Keratinocyte (primary cell): ENCODE data around the gene C1QTNF3. TPM values are rescaled to one million over a fixed set of nuclear protein-coding genes. Genes with fewer than 3 reads are reported as not detected.

Experiments used
- DNase-seq: peaks from one replicate; pipeline ENCODE4 v3.0.0-alpha.2; 2011; ENCODE audit warnings: low read depth, missing footprints, low spot score
- FAIRE-seq: peaks from 2 replicates; lab custom pipeline; 2011; peaks lifted over from hg19 to GRCh38; lab: Jason Lieb, UNC
- H2AFZ ChIP-seq: 2 replicates; pipeline ENCODE4 v1.6.0; 2012; ENCODE audit warnings: low read length, control low read depth, inconsistent platforms; ENCODE audit not compliant: control insufficient read depth
- H3K27ac ChIP-seq: 2 replicates; pipeline ENCODE4 v1.5.1; 2011; ENCODE audit warnings: low read length; ENCODE audit not compliant: control insufficient read depth, insufficient read depth
- H3K27me3 ChIP-seq: 3 replicates; pipeline ENCODE4 v1.6.0; 2011; ENCODE audit warnings: low read length; ENCODE audit not compliant: control insufficient read depth, insufficient read depth; ENCODE audit errors: extremely low read depth
- H3K36me3 ChIP-seq, 2 experiments: 2 replicates in 1 of 2; 3 replicates in 1 of 2; pipeline ENCODE4 v1.5.1; 2011; ENCODE audit warnings: low read length in 2 of 2, mild to moderate bottlenecking in 1 of 2; ENCODE audit not compliant: control insufficient read depth in 2 of 2, insufficient read depth in 2 of 2; ENCODE audit errors: extremely low read depth in 1 of 2
- H3K4me1 ChIP-seq: 3 replicates; pipeline ENCODE4 v1.5.1; 2011; ENCODE audit warnings: low read length; ENCODE audit not compliant: control insufficient read depth, insufficient read depth; ENCODE audit errors: extremely low read depth
- H3K4me2 ChIP-seq: 3 replicates; pipeline ENCODE4 v1.6.0; 2011; ENCODE audit warnings: low read depth, low read length; ENCODE audit not compliant: control insufficient read depth, insufficient read depth; ENCODE audit errors: extremely low read depth
- H3K4me3 ChIP-seq, 3 experiments: fragments of 200-600 bp in 1 of 3; sonication (generic) in 1 of 3; 2 replicates in 2 of 3; 3 replicates in 1 of 3; pipeline ENCODE4 v1.5.1; 2011 to 2016; ENCODE audit warnings: low read length in 3 of 3, mild to moderate bottlenecking in 3 of 3, control low read depth in 2 of 3, inconsistent platforms in 1 of 3, low read depth in 1 of 3, mixed read lengths in 1 of 3, mixed run types in 1 of 3, moderate library complexity in 1 of 3; ENCODE audit not compliant: control insufficient read depth in 2 of 3, insufficient read depth in 2 of 3; ENCODE audit errors: extremely low read depth in 1 of 3
- H3K79me2 ChIP-seq: 2 replicates; pipeline ENCODE4 v1.6.0; 2012; ENCODE audit warnings: low read length; ENCODE audit not compliant: control insufficient read depth, insufficient read depth
- H3K9ac ChIP-seq: 3 replicates; pipeline ENCODE4 v1.6.0; 2011; ENCODE audit warnings: low read length; ENCODE audit not compliant: control insufficient read depth, insufficient read depth; ENCODE audit errors: extremely low read depth
- H3K9me1 ChIP-seq: 3 replicates; pipeline ENCODE4 v1.6.0; 2011; ENCODE audit warnings: low read length; ENCODE audit not compliant: control insufficient read depth, insufficient read depth; ENCODE audit errors: extremely low read depth
- H3K9me3 ChIP-seq: 2 replicates; pipeline ENCODE4 v1.5.1; 2012; ENCODE audit warnings: low read depth, low read length; ENCODE audit not compliant: control insufficient read depth
- H4K20me1 ChIP-seq: 3 replicates; pipeline ENCODE4 v1.6.0; 2011; ENCODE audit warnings: low read length; ENCODE audit not compliant: control insufficient read depth, insufficient read depth; ENCODE audit errors: extremely low read depth
- CTCF ChIP-seq, 3 experiments: IDR thresholded peaks in 1 of 3; conservative IDR thresholded peaks in 1 of 3; optimal IDR thresholded peaks in 1 of 3; 2 replicates in 2 of 3; 3 replicates in 1 of 3; pipeline versions ENCODE3 to v1.5.1; 2011; ENCODE audit warnings: low read length in 3 of 3, mild to moderate bottlenecking in 3 of 3, moderate library complexity in 2 of 3, control low read depth in 1 of 3, inconsistent platforms in 1 of 3; ENCODE audit not compliant: insufficient read depth in 2 of 3; ENCODE audit errors: extremely low read depth in 1 of 3
- EZH2 ChIP-seq: IDR thresholded peaks from one replicate; pipeline ENCODE4 v1.6.1; 2012; ENCODE audit warnings: inconsistent platforms, mild to moderate bottlenecking, low read length, moderate library complexity
- dilution Hi-C: fragments of 300-500 bp; cut with MboI; formaldehyde crosslinking; loops from one replicate; pipeline ENCODE4 v1.7.0; 2020; ENCODE audit warnings: low sequenced_read_pairs; ENCODE audit not compliant: extremely low pct_ligation_motif_present
- polyA plus RNA-seq, 5 experiments: library from polyadenylated mRNA; depleted of rRNA in 3 of 5; stranded (reverse) in 3 of 5; stranded (forward) in 1 of 5; unstranded in 1 of 5; fragments of >200 nt; gene quantifications; 1 replicate in 1 of 5; 2 replicates in 3 of 5; 3 replicates in 1 of 5; pipeline versions ENCODE4 v1.2.1 to v1.2.3, GENCODE V29; 2011 to 2012; ENCODE audit warnings: missing spikeins in 2 of 5, low read depth in 1 of 5, low replicate concordance in 1 of 5

The C1QTNF3 gene
- polyA plus RNA-seq, 1 donor (not counting 4 experiments of a cell fraction or from before 2014, with no cell fraction given): 1.0 TPM

GRCh38 chr5:34026089-34026761, 16.8 kb downstream of the C1QTNF3 start:
- Histone ChIP-seq H3K27me3 (no peaks in the 10 kb centered on the region), H3K4me2 (no peak overlapping the region), H3K9me3 (no peaks in the 10 kb centered on the region), H3K9me1 (no peaks in the 10 kb centered on the region), H3K4me3 (no peak overlapping the region), H3K36me3 (no peaks in the 10 kb centered on the region), H3K79me2 (no peaks in the 10 kb centered on the region), H3K9ac (no peak overlapping the region), H4K20me1 (no peaks in the 10 kb centered on the region), H2AFZ (no peak overlapping the region), H3K4me1 (peaks cover 12% of the 10 kb centered on the region), H3K27ac (no peak overlapping the region)
- FAIRE-seq: no peak
- TF ChIP-seq EZH2: no peak
- no peak for TF ChIP-seq CTCF (optimal IDR thresholded peaks at IDR 0.05 in 1 of 3, IDR thresholded peaks at IDR 0.05 in 1 of 3, conservative IDR thresholded peaks at IDR 0.05 in 1 of 3; ENCODE audit: extremely low read depth in 1 of 3, insufficient read depth in 2 of 3, low read length in 3 of 3)
- DNase-seq: no peak
- dilution Hi-C loops: no loop called here

- H3K4me1 ChIP-seq: peaks cover 12% of the 10 kb centered on the region
- no peaks in the 10 kb centered on the region for H4K20me1 ChIP-seq
- dilution Hi-C loops: no loop called here
- H3K79me2 ChIP-seq: no peaks in the 10 kb centered on the region
- no peak overlapping the region for H3K9ac ChIP-seq
- DNase-seq (no peak), FAIRE-seq (peak; percentile 79)
- H3K4me3 ChIP-seq: no peak overlapping the region
- no peaks in the 10 kb centered on the region for H3K9me3 ChIP-seq
- TF ChIP-seq EZH2: no peak
- TF ChIP-seq CTCF (optimal IDR thresholded peaks at IDR 0.05 in 1 of 3, IDR thresholded peaks at IDR 0.05 in 1 of 3, conservative IDR thresholded peaks at IDR 0.05 in 1 of 3; ENCODE audit: extremely low read depth in 1 of 3, insufficient read depth in 2 of 3, low read length in 3 of 3): no peak
- peak overlapping the region; percentile 13 for H3K27ac ChIP-seq
- no peaks in the 10 kb centered on the region for H3K36me3 ChIP-seq
- H2AFZ ChIP-seq: peak overlapping the region; percentile 34
- no peaks in the 10 kb centered on the region for H3K9me1 ChIP-seq
- peak overlapping the region; percentile 7 for H3K4me2 ChIP-seq
- no peaks in the 10 kb centered on the region for H3K27me3 ChIP-seq
Measured at GRCh38 chr5:34022121-34022705, 20.8 kb downstream of the C1QTNF3 start.
